MCF 10A (cell line): ENCODE results near the gene DOHH. TPM values are rescaled to one million over a fixed set of nuclear protein-coding genes. Genes with fewer than 3 reads are reported as not detected.

Experiments used
- BruUV-seq: library from RNA; stranded (reverse); fragments of 400-500 nt; replicated peaks from 2 replicates; lab custom pipeline; 2021; lab: Mats Ljungman, UMichigan
- CTCF ChIA-PET: fragments of 300-600 bp; sonication (Branson Sonifier 250); formaldehyde crosslinking; extraction: SDS; loops from one replicate; lab custom pipeline; 2021; ENCODE audit warnings: antibody characterized with exemption, inconsistent platforms; lab: Yijun Ruan, JAX
- POLR2A ChIA-PET: fragments of 300-600, 350-650 bp; sonication (Branson Sonifier 250); formaldehyde crosslinking; extraction: SDS; loops from one replicate; lab custom pipeline; 2020; ENCODE audit warnings: antibody characterized with exemption, inconsistent platforms; lab: Yijun Ruan, JAX
- DNase-seq: peaks from one replicate; pipeline ENCODE4 v3.0.0-alpha.2; 2018; ENCODE audit not compliant: unreplicated experiment
- H3K27ac Mint-ChIP-seq: one replicate; pipeline ENCODE4 v1.8.0; 2022; ENCODE audit warnings: mild to moderate bottlenecking, low read depth, mixed read lengths; ENCODE audit not compliant: unreplicated experiment
- H3K27me3 Mint-ChIP-seq: one replicate; pipeline ENCODE4 v1.8.0; 2022; ENCODE audit warnings: mixed read lengths; ENCODE audit not compliant: insufficient read depth, unreplicated experiment
- H3K36me3 Mint-ChIP-seq: one replicate; pipeline ENCODE4 v1.8.0; 2022; ENCODE audit warnings: mild to moderate bottlenecking, moderate library complexity, mixed read lengths; ENCODE audit not compliant: insufficient read depth, unreplicated experiment
- H3K4me1 Mint-ChIP-seq: one replicate; pipeline ENCODE4 v1.8.0; 2022; ENCODE audit warnings: mixed read lengths; ENCODE audit not compliant: insufficient read depth, unreplicated experiment
- H3K4me3 Mint-ChIP-seq: one replicate; pipeline ENCODE4 v1.8.0; 2022; ENCODE audit warnings: mild to moderate bottlenecking, moderate library complexity, mixed read lengths; ENCODE audit not compliant: unreplicated experiment
- H3K9me3 Mint-ChIP-seq: one replicate; pipeline ENCODE4 v1.8.0; 2022; ENCODE audit warnings: mixed read lengths; ENCODE audit not compliant: unreplicated experiment
- CTCF ChIP-seq: fragments of 200-600 bp; IDR thresholded peaks from one replicate; pipeline ENCODE4 v1.8.0; 2022; ENCODE audit warnings: antibody characterized with exemption, mild to moderate bottlenecking; ENCODE audit not compliant: unreplicated experiment
- intact Hi-C: fragments of 100-400 bp; cut with micrococcal nuclease; formaldehyde crosslinking; loops from 2 replicates; pipeline ENCODE4 v1.14.1; 2022
- total RNA-seq: library from RNA; stranded (reverse); gene quantifications from 2 replicates; pipeline ENCODE4 v1.2.3, GENCODE V29; 2022

Gene DOHH
- total RNA-seq, 1 experiment from 2014 or later = 16.3 TPM

GRCh38 chr19:3519126-3519525 is 18.7 kb upstream of the DOHH start:
- DNase-seq = no peak
- intact Hi-C loops = no loop called here
- CTCF ChIA-PET = interaction anchor here (0.6 to 2.2 kb wide), 2 partner anchors 8 to 20 kb away, joined by 3 to 5 read pairs; partner anchors contain the start of gene TEKTIP1
- peaks cover 11% of the 10 kb centered on the region for H3K4me1 Mint-ChIP-seq
- TF ChIP-seq CTCF = no peak
- BruUV-seq = no TSS peak
- no peak overlapping the region for H3K4me3 Mint-ChIP-seq
- H3K27ac Mint-ChIP-seq = no peak overlapping the region
- H3K9me3 Mint-ChIP-seq = no peaks in the 10 kb centered on the region
- POLR2A ChIA-PET = interaction anchor here (0.6 kb wide), 1 partner anchor 725 kb away, joined by 4 read pairs; no protein-coding TSS in a partner anchor
- H3K36me3 Mint-ChIP-seq = peaks cover 25% of the 10 kb centered on the region
- H3K27me3 Mint-ChIP-seq = no peaks in the 10 kb centered on the region

GRCh38 chr19:3518659-3519058 is 18.2 kb upstream of the DOHH start:
- no peaks in the 10 kb centered on the region for H3K9me3 Mint-ChIP-seq
- peaks cover 24% of the 10 kb centered on the region for H3K36me3 Mint-ChIP-seq
- no peak overlapping the region for H3K27ac Mint-ChIP-seq
- no peak overlapping the region for H3K4me3 Mint-ChIP-seq
- DNase-seq = no peak
- H3K27me3 Mint-ChIP-seq = no peaks in the 10 kb centered on the region
- intact Hi-C loops = no loop called here
- no TSS peak for BruUV-seq
- no peak for TF ChIP-seq CTCF
- ChIA-PET CTCF (interaction anchor here (0.6 to 2.2 kb wide), 4 partner anchors 7 to 46 kb away, joined by 3 to 5 read pairs (median 3); partner anchors contain the start of gene TEKTIP1), POLR2A (interaction anchor here (0.6 kb wide), 1 partner anchor 725 kb away, joined by 4 read pairs; no protein-coding TSS in a partner anchor)
- H3K4me1 Mint-ChIP-seq = peaks cover 11% of the 10 kb centered on the region

- POLR2A ChIA-PET = interaction anchor here (0.6 kb wide), 1 partner anchor 725 kb away, joined by 4 read pairs; no protein-coding TSS in a partner anchor
- BruUV-seq = no TSS peak
Measured at GRCh38 chr19:3518255-3518654, 17.8 kb upstream of the DOHH start.

GRCh38 chr19:3517638-3518037 is 17.2 kb upstream of the DOHH start:
- CTCF ChIA-PET = interaction anchor here (1.3 kb wide), 1 partner anchor 45 kb away, joined by 3 read pairs; no protein-coding TSS in a partner anchor
- no peaks in the 10 kb centered on the region for H3K9me3 Mint-ChIP-seq
- POLR2A ChIA-PET = no interaction called here
- H3K27ac Mint-ChIP-seq = no peak overlapping the region
- TF ChIP-seq CTCF = no peak
- H3K4me1 Mint-ChIP-seq = peaks cover 11% of the 10 kb centered on the region
- no peaks in the 10 kb centered on the region for H3K27me3 Mint-ChIP-seq
- no peak overlapping the region for H3K4me3 Mint-ChIP-seq
- intact Hi-C loops = no loop called here
- no TSS peak for BruUV-seq
- peaks cover 23% of the 10 kb centered on the region for H3K36me3 Mint-ChIP-seq
- DNase-seq = no peak

More at GRCh38 chr19:3518255-3518654, 17.8 kb upstream of the DOHH start:
- H3K36me3 Mint-ChIP-seq = peaks cover 23% of the 10 kb centered on the region
- H3K4me1 Mint-ChIP-seq = peaks cover 11% of the 10 kb centered on the region
- CTCF ChIA-PET = interaction anchor here (0.7 to 1.3 kb wide), 2 partner anchors 28 to 45 kb away, joined by 3 read pairs; no protein-coding TSS in a partner anchor
- no peak for DNase-seq
- no peak for TF ChIP-seq CTCF
- H3K27ac Mint-ChIP-seq = no peak overlapping the region
- intact Hi-C loops = no loop called here
- no peaks in the 10 kb centered on the region for H3K9me3 Mint-ChIP-seq
- H3K27me3 Mint-ChIP-seq = no peaks in the 10 kb centered on the region
- no peak overlapping the region for H3K4me3 Mint-ChIP-seq
